Amniotic epithelial cell (primary cell): ENCODE data around the gene NCL.
"Not testable (repeated sequence)": the region's sequence is repeated elsewhere in the genome, so short reads cannot be mapped to it uniquely, and the experiment has no call there.

Experiments
- DNase-seq: peaks from one replicate; pipeline ENCODE4 v3.0.0-alpha.2; 2010; ENCODE audit warnings: low read depth

NCL gene

DNA sequence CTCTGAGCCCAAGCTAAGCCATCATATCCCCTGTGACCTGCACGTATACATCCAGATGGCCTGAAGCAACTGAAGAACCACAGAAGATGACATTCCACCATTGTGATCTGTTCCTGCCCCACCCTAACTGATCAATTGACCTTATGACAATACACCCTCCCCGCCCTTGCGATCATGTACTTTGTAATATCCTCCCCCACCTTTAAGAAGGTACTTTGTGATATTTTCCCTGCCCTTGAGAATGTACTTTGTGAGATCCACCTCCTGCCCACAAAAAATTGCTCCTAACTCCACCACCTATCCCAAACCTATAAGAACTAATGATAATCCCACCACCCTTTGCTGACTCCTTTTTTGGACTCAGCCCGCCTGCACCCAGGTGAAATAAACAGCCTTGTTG lies 33.8 kb downstream of the NCL start:
- DNase-seq, result not testable (repeated sequence)

DNA sequence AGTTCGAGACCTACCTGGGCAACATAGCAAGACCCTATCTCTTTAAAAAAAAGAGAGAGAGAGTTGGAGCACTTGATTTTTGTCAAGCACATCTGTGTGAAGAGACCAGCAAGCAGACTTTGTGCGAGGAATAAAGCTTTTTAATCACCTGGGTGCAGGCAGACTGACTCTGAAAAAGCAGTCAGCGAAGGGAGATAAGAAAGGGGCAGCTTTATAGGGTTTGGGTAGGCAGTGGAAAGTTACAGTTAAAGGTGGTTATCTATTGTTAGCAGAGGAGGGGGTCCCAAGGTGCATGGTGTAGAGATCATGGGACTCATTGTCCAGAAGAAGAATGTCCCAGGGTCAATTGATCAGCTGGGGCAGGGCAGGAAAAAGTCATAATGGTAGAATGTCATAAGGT lies 34.4 kb downstream of the NCL start:
- no peak for DNase-seq

DNA sequence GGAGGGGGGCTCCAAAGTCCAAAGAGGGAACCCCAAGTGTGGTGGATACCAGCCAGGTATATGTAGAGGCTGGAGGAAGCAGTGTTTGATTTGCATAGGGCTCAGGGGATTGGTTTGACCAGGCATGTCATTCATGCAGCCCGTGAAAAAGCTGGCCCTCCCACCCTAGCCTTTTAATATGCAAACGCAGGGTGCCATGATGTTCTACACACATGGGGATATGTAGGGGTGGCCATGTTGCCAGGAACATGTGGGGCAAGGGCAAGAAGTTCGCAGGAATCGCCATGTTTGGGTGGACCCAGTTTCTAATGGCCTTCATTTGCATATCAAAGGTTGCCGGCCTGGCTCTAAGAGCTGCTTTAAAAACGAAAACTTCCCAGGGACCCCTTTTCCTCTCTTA lies 35.1 kb downstream of the NCL start:
- no peak for DNase-seq

DNA sequence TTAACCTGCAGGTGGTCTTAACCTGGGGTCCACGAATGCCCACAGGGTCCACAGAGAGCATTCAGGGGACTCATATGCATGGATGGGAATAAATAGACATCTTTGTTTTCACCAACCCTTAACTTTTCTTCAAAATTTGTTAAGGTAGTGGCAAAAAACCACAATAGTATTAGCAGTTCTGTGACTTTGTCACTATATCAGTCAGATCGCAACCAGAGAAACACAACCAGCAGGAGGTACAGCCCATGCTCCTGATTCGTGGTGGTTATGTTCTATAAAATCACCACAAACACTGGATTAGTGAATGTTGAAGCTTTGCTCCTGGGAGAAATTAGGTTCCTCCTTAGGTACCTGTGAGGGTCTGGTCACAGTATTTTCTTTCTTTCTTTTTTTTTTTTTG lies 37.2 kb downstream of the NCL start:
- DNase-seq, result no peak

DNA sequence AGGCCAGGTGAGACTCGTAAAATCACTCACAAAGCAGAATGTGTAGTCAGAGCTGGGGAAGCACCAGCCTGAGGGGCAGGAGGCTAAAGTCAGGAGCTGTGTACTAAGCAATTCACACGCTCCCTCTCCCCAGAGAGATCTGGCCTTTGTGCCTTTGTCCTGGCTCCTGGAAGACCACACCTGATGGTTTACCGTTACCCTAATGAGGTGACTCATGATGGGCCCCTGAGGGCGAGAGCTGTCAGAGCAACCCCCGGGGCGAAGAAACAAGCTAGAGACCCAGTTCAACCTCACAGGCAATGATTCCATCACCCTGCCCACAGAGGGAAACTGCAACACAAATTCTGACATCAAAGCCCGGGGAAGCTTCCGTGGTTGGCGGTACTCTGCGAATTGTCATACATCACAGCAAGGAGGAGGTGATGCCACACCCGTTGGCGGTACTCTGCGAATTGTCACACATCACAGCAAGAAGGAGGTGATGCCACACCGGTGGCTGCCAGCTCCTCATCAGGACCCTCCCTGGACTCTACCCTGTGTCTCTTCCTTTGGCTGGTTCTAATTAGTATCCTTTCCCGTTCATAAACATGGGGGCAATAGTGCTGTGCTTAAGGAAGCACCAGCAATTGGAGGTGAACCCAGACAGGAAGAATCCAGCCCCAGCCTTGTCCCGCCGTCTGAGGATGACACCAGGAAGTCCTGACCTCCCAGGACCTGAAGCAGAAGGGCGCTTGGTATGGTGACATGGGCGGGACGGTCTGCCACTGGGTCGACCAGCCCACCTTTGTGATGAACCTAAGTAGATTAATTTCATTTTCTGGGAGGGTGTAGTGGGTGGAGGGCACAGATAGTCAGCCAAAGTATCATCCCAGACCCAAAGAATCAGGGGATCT lies 38.2 kb downstream of the NCL start:
- no peak for DNase-seq

DNA sequence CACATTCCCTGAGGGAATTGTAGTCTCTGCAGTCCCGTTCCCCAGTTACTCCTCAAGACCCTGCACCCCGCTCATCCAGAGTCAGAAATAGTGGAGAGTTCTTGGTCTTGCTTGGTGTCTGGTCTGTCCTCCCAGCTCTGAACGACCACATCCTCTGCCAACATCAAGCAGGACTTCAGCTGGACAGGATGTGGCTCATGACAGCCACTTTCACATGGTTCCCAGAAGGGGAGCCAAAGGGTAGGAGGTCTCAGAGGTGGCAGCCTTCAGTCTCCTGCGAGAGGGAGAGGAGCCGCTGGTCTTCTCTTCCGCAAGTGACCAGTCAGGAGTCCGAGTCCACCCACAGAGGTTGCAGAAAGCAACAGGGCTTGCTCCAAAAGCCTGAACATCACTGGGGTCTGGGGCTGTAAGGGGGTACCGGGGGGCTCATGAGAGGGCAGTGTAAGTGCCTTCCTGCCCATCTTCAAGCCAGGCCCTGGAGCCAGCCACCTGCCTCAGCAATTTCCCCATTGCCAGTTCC lies 38.9 kb downstream of the NCL start:
- DNase-seq, result no peak

DNA sequence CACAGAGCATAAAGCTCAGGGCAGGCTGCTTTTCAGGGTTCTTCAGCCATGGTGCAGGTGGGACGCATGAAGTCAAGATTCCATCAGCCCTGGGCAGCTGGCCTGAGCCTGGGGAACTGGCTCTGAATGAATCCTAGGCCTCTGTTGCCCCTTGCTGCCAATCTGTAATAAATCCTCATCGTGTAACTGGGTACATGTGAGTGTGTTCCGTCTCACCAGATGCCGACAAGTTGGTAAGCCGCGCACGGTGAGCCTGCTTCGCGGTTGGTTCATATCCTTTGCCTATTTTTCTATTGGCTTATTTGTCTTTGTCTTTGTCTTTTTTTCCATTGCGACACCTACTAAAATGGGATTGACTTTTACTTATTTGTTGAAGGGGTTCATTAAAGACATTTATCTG lies 41.1 kb downstream of the NCL start:
- DNase-seq, result no peak

DNA sequence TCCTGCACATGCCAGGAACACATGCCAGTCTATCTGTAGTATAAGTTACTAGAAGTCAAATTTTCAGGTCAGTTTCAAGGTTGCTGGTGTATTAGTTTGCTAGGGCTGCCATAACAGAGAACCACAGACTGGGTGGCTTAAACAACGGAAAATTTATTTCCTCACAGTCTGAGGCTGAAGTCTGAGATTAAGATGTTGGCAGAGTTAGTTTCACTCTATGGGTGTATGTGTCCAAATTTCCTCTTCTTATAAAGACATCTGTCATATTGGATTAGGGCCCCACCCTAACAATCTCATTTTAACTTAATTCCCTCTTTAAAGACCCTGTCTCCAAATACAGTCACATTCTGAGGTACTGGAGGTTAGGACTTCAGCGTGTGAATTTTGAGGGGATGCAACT lies 42.2 kb downstream of the NCL start:
- no peak for DNase-seq

DNA sequence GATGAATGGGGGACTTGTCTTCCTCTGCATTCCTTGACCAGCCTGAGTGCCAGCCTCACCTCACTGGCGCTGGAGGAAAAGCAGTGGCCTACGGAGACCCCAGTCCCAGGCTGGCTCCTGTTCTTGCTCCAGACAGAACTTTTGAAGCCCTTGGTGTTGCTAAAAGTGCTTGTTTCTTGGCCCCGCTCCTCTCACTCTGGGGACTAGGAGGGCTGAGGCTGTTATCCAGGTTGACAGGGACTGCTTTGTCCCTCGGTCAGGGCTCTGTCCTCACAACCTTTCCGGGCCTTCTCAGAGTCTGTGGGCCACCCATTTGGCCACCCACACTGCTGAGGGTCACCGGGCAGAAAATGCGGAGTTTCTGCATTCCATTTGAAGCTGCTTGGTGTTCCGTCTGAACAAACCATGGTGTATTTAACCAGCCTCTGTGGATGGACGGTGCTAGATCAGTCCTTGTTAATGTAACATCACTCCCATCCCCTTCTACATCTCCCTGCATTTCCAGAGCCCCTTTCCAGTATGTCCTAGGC lies 43.2 kb downstream of the NCL start:
- no peak for DNase-seq

DNA sequence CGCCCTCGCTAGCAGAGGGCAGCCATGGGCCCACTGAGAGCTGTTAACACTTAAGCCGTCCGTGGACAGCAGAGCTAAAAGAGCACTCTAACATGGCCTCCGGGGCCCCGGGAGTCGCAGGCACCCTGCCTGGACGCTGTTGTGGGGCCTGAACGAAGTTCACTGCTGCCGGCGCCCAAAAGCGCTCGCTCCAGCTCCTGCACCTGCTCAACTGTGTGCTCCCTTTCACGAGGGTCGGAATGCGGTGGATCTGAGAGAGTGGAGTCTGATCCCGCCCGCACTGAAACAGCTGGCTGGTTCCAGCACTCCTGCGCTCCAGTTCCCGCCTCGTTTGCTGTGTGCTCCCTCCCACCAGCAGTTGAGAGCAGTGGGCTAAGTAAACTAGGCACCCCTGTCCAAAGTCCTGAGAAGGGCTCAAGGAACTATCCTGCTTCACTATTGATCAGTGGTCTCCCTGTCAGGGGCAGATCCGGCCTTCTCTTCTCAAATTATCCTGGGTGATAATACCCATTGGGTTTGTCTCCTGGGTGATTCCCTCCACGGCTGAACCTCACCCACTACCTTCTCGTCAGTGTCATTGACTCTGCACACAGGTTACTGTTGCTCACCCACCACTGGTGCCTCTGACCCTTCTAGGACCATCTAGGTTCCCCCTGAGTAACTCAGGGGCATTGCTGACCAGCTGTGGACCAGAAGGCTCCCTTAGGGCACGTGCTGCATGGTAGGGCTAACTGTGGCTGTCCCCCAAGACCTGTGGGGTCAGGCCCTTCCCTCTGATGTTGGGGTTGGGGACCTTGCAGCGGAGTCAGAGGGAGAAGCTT lies 45.3 kb downstream of the NCL start:
- DNase-seq, result no peak

DNA sequence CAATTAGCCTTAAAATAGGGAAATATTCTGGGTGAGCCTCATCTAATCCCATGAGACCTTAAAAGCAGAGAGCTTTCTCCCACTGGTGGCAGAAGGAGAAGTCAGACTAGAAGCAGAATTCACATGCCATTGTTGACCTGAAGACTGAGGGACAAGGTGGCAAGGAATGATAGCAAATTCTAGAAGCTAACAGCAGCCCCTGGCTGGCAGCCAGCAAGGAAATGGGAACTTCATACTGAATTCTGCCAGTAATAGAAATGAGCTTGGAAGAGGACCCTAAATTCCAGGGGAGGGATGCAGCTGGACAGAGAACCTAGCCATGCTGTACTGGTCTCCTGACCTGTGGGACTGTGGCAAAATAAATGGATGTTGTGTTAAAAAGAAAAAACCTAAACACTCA lies 49.3 kb downstream of the NCL start:
- no peak for DNase-seq

DNA sequence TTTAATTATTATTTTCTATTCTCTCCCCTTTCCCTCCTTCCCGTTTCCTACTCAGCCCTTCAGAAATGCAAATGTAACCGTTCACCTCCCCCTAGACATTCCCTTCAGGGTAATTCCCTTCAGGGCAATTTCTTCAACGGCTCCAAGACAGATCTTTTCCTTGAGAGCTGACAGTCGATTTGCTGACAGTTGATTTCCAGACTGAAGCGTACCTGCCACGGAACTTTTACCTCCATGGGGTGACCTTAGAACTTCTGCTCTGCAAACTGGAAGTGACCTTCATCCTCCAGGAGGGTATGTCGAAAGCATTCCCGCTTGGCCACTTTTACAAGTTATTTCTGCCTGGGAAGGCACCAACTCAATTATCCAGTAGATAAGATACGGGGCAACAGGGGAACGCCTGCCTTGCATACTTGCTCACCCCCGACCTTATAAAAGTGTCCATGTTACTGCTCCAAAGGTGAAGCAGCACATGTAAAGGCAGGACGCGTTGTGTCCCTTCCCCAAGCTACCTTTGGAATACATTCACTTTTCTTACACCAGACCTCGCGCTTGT lies 50.3 kb downstream of the NCL start:
- no peak for DNase-seq

DNA sequence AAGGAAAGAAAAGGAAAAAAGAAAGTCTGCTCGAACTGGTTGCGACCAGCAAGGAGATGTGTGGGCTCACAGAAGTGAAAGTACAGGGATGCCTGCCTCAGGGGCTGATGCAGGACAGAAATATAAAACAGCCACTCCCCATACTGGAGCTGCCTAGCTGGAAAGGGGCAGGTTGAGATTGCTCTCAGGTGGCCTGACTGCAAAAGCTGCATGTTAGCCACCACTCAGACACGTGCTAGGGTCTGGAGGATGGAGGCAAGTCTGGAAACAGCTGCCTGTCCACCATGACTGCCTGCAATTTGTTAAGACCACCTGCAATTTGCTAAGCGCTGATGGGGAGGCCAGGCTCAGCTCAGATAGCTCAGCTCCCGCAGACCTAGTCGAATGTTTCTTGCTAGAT lies 50.8 kb downstream of the NCL start:
- DNase-seq, result no peak

DNA sequence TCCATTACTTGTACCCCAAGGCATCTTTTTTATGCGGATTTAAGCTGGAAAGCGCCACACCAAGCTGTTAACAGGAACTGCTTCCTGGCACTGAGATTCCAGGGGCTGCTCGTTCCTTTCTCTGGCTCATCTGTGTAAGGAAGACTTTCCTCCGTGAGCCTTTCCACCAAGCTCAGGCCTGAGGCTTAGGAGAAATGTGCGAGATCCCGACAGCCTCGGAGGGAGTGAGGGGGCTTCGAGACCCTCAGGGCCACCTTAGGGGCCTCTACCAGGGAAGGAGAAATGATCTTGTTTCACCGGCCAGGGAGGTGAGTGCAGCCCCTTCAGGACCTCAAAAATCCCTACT lies 51.7 kb downstream of the NCL start:
- DNase-seq, result no peak

DNA sequence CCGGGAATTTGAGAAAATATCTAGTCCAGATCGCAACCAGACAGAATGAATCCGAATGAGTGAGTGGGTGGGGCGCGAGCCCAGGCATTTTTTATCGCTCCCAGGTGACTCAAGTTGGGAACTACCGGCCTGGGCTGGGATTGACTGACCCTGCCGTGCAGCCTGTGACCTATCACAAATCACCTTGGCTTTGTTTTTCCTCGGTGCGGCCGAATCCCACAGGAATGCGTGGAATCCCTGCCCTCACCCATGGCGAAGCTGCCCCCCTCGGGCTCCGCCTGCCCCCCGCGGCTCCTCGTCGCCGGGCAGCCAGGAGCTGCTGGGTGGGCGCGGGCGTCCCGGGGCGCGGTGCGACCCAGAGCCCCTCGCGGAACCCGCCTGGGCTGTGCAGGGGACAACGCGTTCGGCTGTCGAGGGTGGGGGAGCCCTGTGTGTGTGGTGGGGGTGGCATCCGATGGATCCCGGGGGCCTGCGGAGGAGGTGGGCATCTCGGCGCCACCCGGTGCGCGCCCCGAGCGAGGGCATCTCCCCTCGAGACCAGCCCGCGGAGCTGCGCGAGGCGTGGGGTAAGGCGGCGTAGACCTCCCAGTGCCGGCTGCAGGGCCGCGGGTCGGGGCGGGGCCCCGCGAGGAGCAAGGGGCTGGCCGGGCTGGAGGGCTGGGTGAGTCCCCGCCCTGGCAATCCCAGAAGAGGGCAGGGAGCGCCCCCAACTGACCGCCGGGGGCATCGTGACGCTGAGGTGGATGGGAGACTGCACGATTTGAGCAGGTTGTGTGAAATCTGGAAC lies 52.3 kb downstream of the NCL start:
- DNase-seq, result peak; percentile 78

DNA sequence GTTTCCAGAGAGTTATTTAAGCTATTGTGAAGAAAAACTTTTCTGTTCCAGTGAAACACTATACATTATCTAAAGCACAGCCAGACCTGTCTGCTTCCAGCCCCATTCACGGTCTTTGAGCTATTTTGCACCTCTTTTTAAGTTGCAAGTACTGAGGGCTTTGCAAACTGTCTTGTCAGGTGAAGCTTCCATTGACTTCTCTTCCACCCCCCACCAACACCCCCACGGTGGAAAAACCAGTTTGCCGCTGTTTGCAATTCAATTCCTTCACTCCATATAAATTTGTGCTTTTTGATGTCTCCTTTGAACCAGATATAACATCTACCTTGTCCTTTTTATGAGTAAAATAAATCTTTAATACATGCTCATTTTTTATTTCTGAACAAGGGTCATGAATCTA lies 53.0 kb downstream of the NCL start:
- no peak for DNase-seq

DNA sequence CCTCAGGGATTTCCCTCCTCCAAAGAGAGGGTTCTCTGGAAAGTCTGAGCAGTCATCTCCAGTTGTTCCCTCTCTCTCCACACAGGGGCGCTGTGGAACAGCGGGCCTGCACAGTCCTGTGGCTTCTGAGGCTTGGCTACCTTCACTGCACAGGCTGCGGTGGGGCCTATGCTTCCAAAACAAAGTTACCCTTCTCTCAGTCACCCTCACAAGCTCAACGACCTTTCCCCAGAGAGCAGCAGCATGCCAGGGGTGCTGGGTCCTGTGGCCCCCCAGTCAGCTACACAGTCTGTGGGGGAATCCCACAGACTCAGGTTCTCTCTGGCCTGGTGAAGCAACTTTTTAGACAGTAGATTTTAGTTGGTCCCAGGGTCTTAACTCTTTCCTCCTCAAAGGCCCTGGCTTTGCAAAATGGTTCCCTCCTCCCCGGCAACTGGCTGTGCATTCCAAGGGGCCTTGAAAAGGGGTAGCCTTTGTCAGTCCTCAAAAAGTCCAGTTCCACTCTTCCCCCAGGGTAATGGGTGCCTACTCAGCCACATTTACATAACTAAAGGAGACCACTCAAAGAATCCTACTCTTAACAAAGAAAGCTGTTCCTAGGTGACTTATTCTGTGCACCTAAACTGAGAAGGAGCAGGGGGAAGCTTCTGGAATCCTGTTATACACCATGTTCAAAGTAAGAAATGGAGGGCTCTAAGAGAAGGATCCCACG lies 53.8 kb downstream of the NCL start:
- DNase-seq, result no peak

DNA sequence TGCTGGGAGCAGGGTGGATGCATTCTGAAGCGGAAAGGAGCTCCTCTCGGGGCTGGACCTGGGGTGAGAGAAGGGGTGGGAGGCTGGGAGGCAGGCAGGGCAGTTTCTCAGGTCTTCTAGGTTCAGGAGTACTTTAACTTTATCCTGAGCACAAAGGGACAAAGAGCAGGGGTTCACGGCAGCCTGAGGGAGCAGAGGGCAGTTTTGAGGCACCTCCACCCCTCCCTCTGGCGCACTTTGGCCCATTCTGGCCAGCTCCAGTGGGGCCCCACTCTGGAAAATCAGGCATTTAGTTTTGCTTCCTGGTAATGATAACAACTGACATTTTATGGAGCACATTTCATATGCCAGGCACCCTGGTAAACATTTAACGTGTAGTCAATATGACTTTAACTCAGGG lies 54.5 kb downstream of the NCL start:
- no peak for DNase-seq

DNA sequence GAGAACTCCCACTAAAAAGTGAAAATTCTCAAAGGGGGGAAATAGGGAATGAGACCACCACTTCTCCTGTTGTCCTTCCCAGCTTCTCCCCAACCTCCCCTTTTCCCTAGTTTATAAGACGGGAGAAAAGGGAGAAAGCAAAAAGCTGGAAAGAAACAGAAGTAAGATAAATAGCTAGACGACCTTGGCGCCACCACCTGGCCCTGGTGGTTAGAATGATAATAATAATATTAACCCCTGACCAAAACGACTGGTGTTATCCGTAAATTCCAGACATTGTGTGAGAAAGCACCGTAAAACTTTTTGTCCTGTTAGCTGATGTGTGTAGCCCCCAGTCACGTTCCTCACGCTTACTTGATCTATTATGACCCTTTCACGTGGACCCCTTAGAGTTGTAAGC lies 56.0 kb downstream of the NCL start:
- not testable (repeated sequence) for DNase-seq

DNA sequence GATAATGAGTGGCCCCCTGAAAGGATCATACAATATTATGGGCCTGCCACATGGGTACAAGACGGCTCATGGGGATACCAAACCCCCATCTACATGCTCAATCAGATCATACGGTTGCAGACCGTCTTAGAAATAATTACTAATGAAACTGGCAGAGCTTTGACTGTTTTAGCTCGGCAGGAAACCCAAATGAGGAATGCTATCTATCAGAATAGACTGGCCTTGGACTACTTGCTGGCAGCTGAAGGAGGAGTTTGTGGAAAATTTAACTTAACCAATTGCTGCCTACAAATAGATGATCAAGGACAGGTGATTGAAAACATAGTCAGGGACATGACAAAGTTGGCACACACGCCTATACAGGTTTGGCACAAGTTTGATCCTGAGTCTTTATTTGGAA lies 56.6 kb downstream of the NCL start:
- not testable (repeated sequence) for DNase-seq
